ENCODE results near the gene LANCL2. TPM values are rescaled to one million over a fixed set of nuclear protein-coding genes. Genes with fewer than 3 reads are reported as not detected.

The LANCL2 gene
- total RNA-seq, 1 donor from 2014 or later: 21.3 TPM

GRCh38 chr7:55432939-55433784 lies 68.0 kb downstream of the LANCL2 start:
- Mint-ChIP-seq H3K9me3 (ENCODE audit: low read depth) (no peaks in the 10 kb centered on the region), H3K4me1 (ENCODE audit: low read depth) (no peaks in the 10 kb centered on the region), H3K27ac (ENCODE audit: unreplicated experiment) (no peak overlapping the region), H3K4me3 (ENCODE audit: unreplicated experiment) (no peak overlapping the region), H3K27me3 (ENCODE audit: low read depth) (no peaks in the 10 kb centered on the region), H3K36me3 (ENCODE audit: low read depth) (peaks cover 2% of the 10 kb centered on the region)
- no peak for DNase-seq (ENCODE audit: low spot score)
- peak; percentile 78 for TF ChIP-seq CTCF (IDR thresholded peaks at IDR 0.05)

- Mint-ChIP-seq H3K36me3 (ENCODE audit: low read depth) (no peaks in the 10 kb centered on the region), H3K9me3 (ENCODE audit: low read depth) (no peaks in the 10 kb centered on the region), H3K4me1 (ENCODE audit: low read depth) (peaks cover 19% of the 10 kb centered on the region), H3K4me3 (ENCODE audit: unreplicated experiment) (no peak overlapping the region), H3K27ac (ENCODE audit: unreplicated experiment) (no peak overlapping the region), H3K27me3 (ENCODE audit: low read depth) (no peaks in the 10 kb centered on the region)
- no peak for DNase-seq (ENCODE audit: low spot score)
- TF ChIP-seq CTCF (IDR thresholded peaks at IDR 0.05): no peak
These were observed 70.3 kb downstream of the LANCL2 start for GRCh38 chr7:55435466-55435865.

- TF ChIP-seq CTCF (IDR thresholded peaks at IDR 0.05): no peak
- Mint-ChIP-seq H3K9me3 (ENCODE audit: low read depth) (no peaks in the 10 kb centered on the region), H3K4me3 (ENCODE audit: unreplicated experiment) (no peak overlapping the region), H3K36me3 (ENCODE audit: low read depth) (no peaks in the 10 kb centered on the region), H3K27me3 (ENCODE audit: low read depth) (no peaks in the 10 kb centered on the region), H3K4me1 (ENCODE audit: low read depth) (peaks cover 21% of the 10 kb centered on the region), H3K27ac (ENCODE audit: unreplicated experiment) (no peak overlapping the region)
- no peak for DNase-seq (ENCODE audit: low spot score)
These were observed 71.3 kb downstream of the LANCL2 start for GRCh38 chr7:55436457-55436856.

GRCh38 chr7:55437375-55437774 lies 72.2 kb downstream of the LANCL2 start:
- Mint-ChIP-seq H3K9me3 (ENCODE audit: low read depth) (no peaks in the 10 kb centered on the region), H3K4me1 (ENCODE audit: low read depth) (peaks cover 30% of the 10 kb centered on the region), H3K4me3 (ENCODE audit: unreplicated experiment) (no peak overlapping the region), H3K36me3 (ENCODE audit: low read depth) (no peaks in the 10 kb centered on the region), H3K27ac (ENCODE audit: unreplicated experiment) (no peak overlapping the region), H3K27me3 (ENCODE audit: low read depth) (no peaks in the 10 kb centered on the region)
- no peak for TF ChIP-seq CTCF (IDR thresholded peaks at IDR 0.05)
- DNase-seq (ENCODE audit: low spot score): no peak

- TF ChIP-seq CTCF (IDR thresholded peaks at IDR 0.05): no peak
- Mint-ChIP-seq H3K4me3 (ENCODE audit: unreplicated experiment) (no peak overlapping the region), H3K9me3 (ENCODE audit: low read depth) (no peaks in the 10 kb centered on the region), H3K4me1 (ENCODE audit: low read depth) (peaks cover 32% of the 10 kb centered on the region), H3K36me3 (ENCODE audit: low read depth) (no peaks in the 10 kb centered on the region), H3K27ac (ENCODE audit: unreplicated experiment) (no peak overlapping the region), H3K27me3 (ENCODE audit: low read depth) (no peaks in the 10 kb centered on the region)
- DNase-seq (ENCODE audit: low spot score): no peak
These were observed 73.1 kb downstream of the LANCL2 start for GRCh38 chr7:55438085-55438756.

All from chondrocyte (in vitro differentiated cells).